H9 (cell line): ENCODE data around the gene YBEY. TPM values are rescaled to one million over a fixed set of nuclear protein-coding genes. Genes with fewer than 3 reads are reported as not detected.
"Not testable (repeated sequence)": the region's sequence is repeated elsewhere in the genome, so short reads cannot be mapped to it uniquely, and the experiment has no call there.

ENCODE experiments used
- DNase-seq: peaks from one replicate; pipeline ENCODE4 v3.0.0-alpha.2; 2017
- H2AFZ ChIP-seq: one replicate; pipeline ENCODE4 v1.6.1; 2013; ENCODE audit warnings: mild to moderate bottlenecking, low read length, control low read depth, moderate library complexity
- H2AK5ac ChIP-seq: 2 replicates; pipeline ENCODE4 v1.6.1; 2013; ENCODE audit warnings: low read length, control low read depth, mixed read lengths; ENCODE audit not compliant: insufficient read length
- H2BK120ac ChIP-seq: one replicate; pipeline ENCODE4 v1.6.1; 2013; ENCODE audit warnings: low read depth, mild to moderate bottlenecking, low read length, control low read depth, inconsistent platforms; ENCODE audit not compliant: poor library complexity, severe bottlenecking
- H2BK12ac ChIP-seq: 2 replicates; pipeline ENCODE4 v1.6.1; 2013; ENCODE audit warnings: low read length, control low read depth, mixed read lengths, low read depth; ENCODE audit not compliant: insufficient read length
- H2BK15ac ChIP-seq: 2 replicates; pipeline ENCODE4 v1.6.1; 2013; ENCODE audit warnings: low read depth, low read length, control low read depth
- H2BK20ac ChIP-seq: one replicate; pipeline ENCODE4 v1.6.1; 2013; ENCODE audit warnings: low read depth, mild to moderate bottlenecking, low read length, control low read depth, inconsistent platforms; ENCODE audit not compliant: poor library complexity, severe bottlenecking
- H2BK5ac ChIP-seq: 2 replicates; pipeline ENCODE4 v1.6.1; 2013; ENCODE audit warnings: low read length, control low read depth, mixed read lengths; ENCODE audit not compliant: insufficient read length
- H3K14ac ChIP-seq: 2 replicates; pipeline ENCODE4 v1.6.1; 2013; ENCODE audit warnings: low read length, control low read depth; ENCODE audit not compliant: insufficient read depth
- H3K18ac ChIP-seq: 2 replicates; pipeline ENCODE4 v1.6.1; 2013; ENCODE audit warnings: low read depth, mild to moderate bottlenecking, mixed read lengths, low read length, control low read depth; ENCODE audit not compliant: insufficient read length
- H3K23ac ChIP-seq: 2 replicates; pipeline ENCODE4 v1.6.1; 2013; ENCODE audit warnings: low read length, control low read depth, mixed read lengths, low read depth; ENCODE audit not compliant: insufficient read length
- H3K23me2 ChIP-seq: 2 replicates; pipeline ENCODE4 v1.6.1; 2013; ENCODE audit warnings: low read depth, mild to moderate bottlenecking, mixed read lengths, low read length, control low read depth; ENCODE audit not compliant: insufficient read length, poor library complexity, severe bottlenecking
- H3K27ac ChIP-seq: 2 replicates; pipeline ENCODE4 v1.5.1; 2013; ENCODE audit warnings: low read length, control low read depth, mixed read lengths, low read depth; ENCODE audit not compliant: insufficient read length
- H3K27me3 ChIP-seq: 2 replicates; pipeline ENCODE4 v1.6.1; 2013; ENCODE audit warnings: low read length, control low read depth, inconsistent platforms; ENCODE audit not compliant: insufficient read depth
- H3K4ac ChIP-seq: 2 replicates; pipeline ENCODE4 v1.6.1; 2013; ENCODE audit warnings: low read depth, mild to moderate bottlenecking, control low read depth, inconsistent platforms, low read length, moderate library complexity
- H3K4me1 ChIP-seq: 2 replicates; pipeline ENCODE4 v1.6.1; 2013; ENCODE audit warnings: low read length, control low read depth, inconsistent platforms; ENCODE audit not compliant: insufficient read depth
- H3K4me2 ChIP-seq: 2 replicates; pipeline ENCODE4 v1.6.1; 2013; ENCODE audit warnings: low read length, control low read depth, mixed read lengths; ENCODE audit not compliant: insufficient read length, insufficient read depth
- H3K56ac ChIP-seq: 2 replicates; pipeline ENCODE4 v1.6.1; 2013; ENCODE audit warnings: low read depth, mild to moderate bottlenecking, mixed read lengths, low read length, control low read depth; ENCODE audit not compliant: insufficient read length
- H3K79me1 ChIP-seq: 2 replicates; pipeline ENCODE4 v1.6.1; 2013; ENCODE audit warnings: low read depth, mild to moderate bottlenecking, moderate library complexity, low read length, control low read depth, inconsistent platforms; ENCODE audit not compliant: insufficient read depth, poor library complexity, severe bottlenecking
- H3K79me2 ChIP-seq: 2 replicates; pipeline ENCODE4 v1.6.1; 2013; ENCODE audit warnings: low read length, control low read depth, inconsistent platforms; ENCODE audit not compliant: insufficient read depth
- H3K9ac ChIP-seq: 2 replicates; pipeline ENCODE4 v1.6.1; 2013; ENCODE audit warnings: low read length, control low read depth, mixed read lengths; ENCODE audit not compliant: insufficient read length; ENCODE audit errors: extremely low read depth
- H3K9me3 ChIP-seq: one replicate; pipeline ENCODE4 v1.6.1; 2013; ENCODE audit warnings: low read depth, low read length, inconsistent platforms; ENCODE audit not compliant: control insufficient read depth
- H3T11ph ChIP-seq: one replicate; pipeline ENCODE4 v1.6.1; 2013; ENCODE audit warnings: mild to moderate bottlenecking, low read length, control low read depth, inconsistent platforms
- H4K20me1 ChIP-seq: one replicate; pipeline ENCODE4 v1.6.1; 2013; ENCODE audit not compliant: control insufficient read depth, insufficient read length, insufficient read depth
- H4K5ac ChIP-seq: 2 replicates; pipeline ENCODE4 v1.6.1; 2013; ENCODE audit warnings: low read depth, mild to moderate bottlenecking, mixed read lengths, low read length, control low read depth; ENCODE audit not compliant: insufficient read length
- H4K8ac ChIP-seq: replicated peaks from 2 replicates; pipeline ENCODE4 v1.6.1; 2013; ENCODE audit warnings: low read length, control low read depth, mixed read lengths, low read depth; ENCODE audit not compliant: insufficient read length
- H4K91ac ChIP-seq: 2 replicates; pipeline ENCODE4 v1.6.1; 2013; ENCODE audit warnings: low read depth, mild to moderate bottlenecking, moderate library complexity, mixed read lengths, low read length, control low read depth; ENCODE audit not compliant: insufficient read length
- H3K27ac Mint-ChIP-seq, 3 experiments: 2 replicates in 2 of 3; 3 replicates in 1 of 3; pipeline ENCODE4 v1.8.0; 2020 to 2021; ENCODE audit warnings: mixed read lengths in 3 of 3, mild to moderate bottlenecking in 1 of 3, moderate library complexity in 1 of 3
- H3K27me3 Mint-ChIP-seq: 2 replicates; pipeline ENCODE4 v1.8.0; 2021; ENCODE audit warnings: low read depth, mild to moderate bottlenecking, moderate library complexity, mixed read lengths
- H3K36me3 Mint-ChIP-seq, 3 experiments: 2 replicates in 2 of 3; 3 replicates in 1 of 3; pipeline ENCODE4 v1.8.0; 2020 to 2021; ENCODE audit warnings: low read depth in 3 of 3, mixed read lengths in 3 of 3; ENCODE audit not compliant: insufficient read depth in 1 of 3
- H3K4me1 Mint-ChIP-seq, 2 experiments: 2 replicates each; pipeline ENCODE4 v1.8.0; 2020; ENCODE audit warnings: mixed read lengths in 2 of 2
- H3K4me3 Mint-ChIP-seq, 2 experiments: 2 replicates in 1 of 2; 3 replicates in 1 of 2; pipeline ENCODE4 v1.8.0; 2020 to 2021; ENCODE audit warnings: mild to moderate bottlenecking in 2 of 2, mixed read lengths in 2 of 2, moderate library complexity in 1 of 2
- H3K9me3 Mint-ChIP-seq, 2 experiments: 2 replicates in 1 of 2; 3 replicates in 1 of 2; pipeline ENCODE4 v1.8.0; 2020; ENCODE audit warnings: mild to moderate bottlenecking in 2 of 2, mixed read lengths in 2 of 2, moderate library complexity in 1 of 2
- CTCF ChIP-seq: fragments of 200-600 bp; sonication (generic); conservative IDR thresholded peaks from 3 replicates; pipeline ENCODE4 v1.8.0; 2021; ENCODE audit warnings: antibody characterized with exemption, mild to moderate bottlenecking
- WGBS: extraction: QIAGEN DNeasy Blood & Tissue Kit; methylation state at CpG from one replicate; pipeline ENCODE4 v1.1.7; 2013; ENCODE audit warnings: missing lambda C conversion rate, low lambda C conversion rate, mixed read lengths; ENCODE audit not compliant: insufficient read length; ENCODE audit errors: extremely low coverage; 5-methylcytosine and 5-hydroxymethylcytosine counted together
- total RNA-seq: library from RNA; stranded (reverse); gene quantifications from 2 replicates; pipeline ENCODE4 v1.2.1, GENCODE V29; 2021

Gene YBEY
- total RNA-seq, 1 experiment from 2014 or later: 26.2 TPM

DNA sequence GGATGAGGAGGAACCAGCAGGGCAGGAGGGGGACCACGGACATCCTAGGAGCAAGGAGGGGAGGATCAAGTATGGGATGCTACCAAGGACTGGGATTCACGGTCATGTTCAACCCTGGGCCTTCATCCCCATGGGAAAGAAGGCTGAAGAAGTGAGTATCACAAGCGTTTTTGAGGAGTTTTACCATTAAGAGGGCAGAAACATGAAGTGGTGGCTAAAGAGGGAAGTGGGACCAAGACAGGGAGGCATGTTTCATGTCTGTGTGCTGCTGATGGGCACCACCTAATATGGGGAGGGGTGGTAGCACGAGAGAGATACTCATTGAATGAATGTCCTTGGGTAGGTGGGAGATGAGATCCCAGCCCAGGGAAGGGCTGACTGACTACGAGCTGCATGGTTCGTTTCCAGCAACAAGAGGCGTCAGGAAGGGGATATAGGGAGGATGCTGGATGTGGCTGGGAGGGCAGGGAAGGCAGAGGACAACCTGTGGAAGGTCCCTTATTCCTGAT lies 46.3 kb upstream of the YBEY start:
- no peak overlapping the region for H3K23ac ChIP-seq
- no peak overlapping the region for H4K5ac ChIP-seq
- no peak overlapping the region for H3T11ph ChIP-seq
- TF ChIP-seq CTCF: no peak
- H3K27ac ChIP-seq: no peak overlapping the region
- H3K27me3 ChIP-seq: no peaks in the 10 kb centered on the region
- no CpG with 5 or more reads among the region's 7 CpGs for WGBS
- no peak overlapping the region for H2BK12ac ChIP-seq
- no peak overlapping the region for H2BK20ac ChIP-seq
- no peaks in the 10 kb centered on the region for H3K79me1 ChIP-seq
- no peaks in the 10 kb centered on the region for H3K9me3 Mint-ChIP-seq
- no peak overlapping the region for H2BK120ac ChIP-seq
- no peak overlapping the region for H3K4me3 Mint-ChIP-seq
- no peaks in the 10 kb centered on the region for H3K9me3 ChIP-seq
- H4K8ac ChIP-seq: no peak overlapping the region
- H3K56ac ChIP-seq: no peak overlapping the region
- no peak overlapping the region for H3K14ac ChIP-seq
- H4K20me1 ChIP-seq: no peaks in the 10 kb centered on the region
- H4K91ac ChIP-seq: no peak overlapping the region
- no peak overlapping the region for H2BK15ac ChIP-seq
- peaks cover 49 to 92% (median 77%) of the 10 kb centered on the region in 3 experiments for H3K36me3 Mint-ChIP-seq
- no peak for DNase-seq
- no peak overlapping the region for H2AK5ac ChIP-seq
- H3K79me2 ChIP-seq: no peaks in the 10 kb centered on the region
- no peak overlapping the region for H3K18ac ChIP-seq
- no peak overlapping the region for H3K9ac ChIP-seq
- H3K4me2 ChIP-seq: no peak overlapping the region
- no peaks in the 10 kb centered on the region; a peak in 1 of 4 replicates for H3K4me1 Mint-ChIP-seq
- H2BK5ac ChIP-seq: no peak overlapping the region
- H3K27me3 Mint-ChIP-seq: no peaks in the 10 kb centered on the region
- no peaks in the 10 kb centered on the region for H3K4me1 ChIP-seq
- H3K4ac ChIP-seq: no peak overlapping the region
- H2AFZ ChIP-seq: no peak overlapping the region
- no peaks in the 10 kb centered on the region for H3K23me2 ChIP-seq
- no peak overlapping the region; a peak in 3 of 7 replicates for H3K27ac Mint-ChIP-seq

- H3K79me1 ChIP-seq, H3K9me3 Mint-ChIP-seq, H2BK20ac ChIP-seq, H3K4me1 Mint-ChIP-seq, H3K27me3 ChIP-seq, H3T11ph ChIP-seq, H4K20me1 ChIP-seq, H2BK15ac ChIP-seq, H3K27me3 Mint-ChIP-seq, H3K9me3 ChIP-seq, H3K27ac ChIP-seq, H2AFZ ChIP-seq, H2AK5ac ChIP-seq, H3K4me2 ChIP-seq, DNase-seq, H3K23me2 ChIP-seq, H3K4me3 Mint-ChIP-seq, H3K9ac ChIP-seq, H4K91ac ChIP-seq, H3K4me1 ChIP-seq, H3K79me2 ChIP-seq, H2BK12ac ChIP-seq, H4K8ac ChIP-seq, H2BK5ac ChIP-seq, H4K5ac ChIP-seq, H3K56ac ChIP-seq, H3K4ac ChIP-seq, H3K18ac ChIP-seq, H3K23ac ChIP-seq, H2BK120ac ChIP-seq, H3K14ac ChIP-seq: not testable (repeated sequence)
- Mint-ChIP-seq H3K36me3 (peaks cover 50 to 92% (median 75%) of the 10 kb centered on the region in 3 experiments), H3K27ac (peak overlapping the region in 1 of 3 experiments; percentile 48; a peak in 1 of 7 replicates)
- WGBS: no CpG with 5 or more reads among the region's 1 CpG
Observed at GRCh38 chr21:46241577-46241976, 44.6 kb upstream of the YBEY start.
